Measurements from ENCODE around the gene BUB3. TPM values are rescaled to one million over a fixed set of nuclear protein-coding genes. Genes with fewer than 3 reads are reported as not detected.
A peak's percentile ranks its signal among the peaks of the same experiment; 100 is the strongest.

BUB3 gene
- polyA plus RNA-seq (2013): 65.8 and 67.5 TPM in 2 replicates

GRCh38 chr10:123154092-123154710 lies at the start of gene BUB3:
TSS of gene BUB3 (plus strand) at chr10:123154402. CDS start at chr10:123154918, 516 bp downstream.
- peaks cover 7% of the 10 kb centered on the region for H3K79me1 ChIP-seq (ENCODE audit: low read length)
- peaks cover 24% of the 10 kb centered on the region for H3K27me3 ChIP-seq (ENCODE audit: insufficient read depth, low read length)

GRCh38 chr10:123109466-123109865 lies 44.7 kb upstream of the BUB3 start:
- no peak overlapping the region for H2AK5ac ChIP-seq (ENCODE audit: low read length)
- no CpG with 5 or more reads among the region's 7 CpGs for WGBS (ENCODE audit: extremely low coverage, insufficient coverage, insufficient read length)
- no peaks in the 10 kb centered on the region for H3K4me1 ChIP-seq (ENCODE audit: control insufficient read depth in 1 of 2, insufficient read depth in 2 of 2, low read length in 2 of 2)
- no peak overlapping the region for H3K23ac ChIP-seq (ENCODE audit: low read length)
- H4K12ac ChIP-seq (ENCODE audit: low read depth, low read length): no peak overlapping the region
- no peak overlapping the region for H3K14ac ChIP-seq (ENCODE audit: low read length)
- H2BK5ac ChIP-seq (ENCODE audit: low read depth, low read length, poor library complexity): no peak overlapping the region
- H3K18ac ChIP-seq (ENCODE audit: low read length): no peak overlapping the region
- H3K79me1 ChIP-seq (ENCODE audit: low read length): no peaks in the 10 kb centered on the region
- no peak overlapping the region for H3K4ac ChIP-seq (ENCODE audit: low read depth, low read length)
- H2BK12ac ChIP-seq (ENCODE audit: low read length): no peak overlapping the region
- no peak overlapping the region for H2AFZ ChIP-seq (ENCODE audit: insufficient read depth, low read length, poor library complexity)
- no peak overlapping the region for H4K8ac ChIP-seq (ENCODE audit: low read depth, low read length)
- no peak overlapping the region for H4K91ac ChIP-seq (ENCODE audit: low read depth, low read length)
- no peaks in the 10 kb centered on the region for H3K79me2 ChIP-seq (ENCODE audit: control insufficient read depth, insufficient read depth, low read length, poor library complexity)
- no peak overlapping the region for H3K9ac ChIP-seq (ENCODE audit: low read length)
- peaks cover 3% of the 10 kb centered on the region for H3K9me3 ChIP-seq (ENCODE audit: insufficient read depth, low read depth, low read length)
- no peak overlapping the region for H3K4me3 ChIP-seq (ENCODE audit: low read depth, low read length)
- no peaks in the 10 kb centered on the region for H3K27me3 ChIP-seq (ENCODE audit: insufficient read depth, low read length)
- H3K27ac ChIP-seq (ENCODE audit: low read depth, low read length): no peak overlapping the region
- H3K36me3 ChIP-seq (ENCODE audit: control insufficient read depth in 1 of 2, insufficient read depth in 2 of 2, low read length in 2 of 2): no peaks in the 10 kb centered on the region
- no peak overlapping the region for H3K4me2 ChIP-seq (ENCODE audit: low read length)
- H2BK120ac ChIP-seq (ENCODE audit: insufficient read depth, low read length, poor library complexity): no peak overlapping the region
- DNase-seq: peak; percentile 25 to 26

More at GRCh38 chr10:123154092-123154710, at the start of gene BUB3:
- H3K4me3 ChIP-seq (ENCODE audit: low read depth, low read length): peak within 1 kb of the TSS; percentile 92
- peaks cover 4 to 8% of the 10 kb centered on the region in 2 experiments for H3K36me3 ChIP-seq (ENCODE audit: control insufficient read depth in 1 of 2, insufficient read depth in 2 of 2, low read length in 2 of 2)
- no peak within 1 kb of the TSS for H2BK12ac ChIP-seq (ENCODE audit: low read length)
- WGBS (ENCODE audit: extremely low coverage, insufficient coverage, insufficient read length): no CpG with 5 or more reads among the region's 50 CpGs
- H3K4ac ChIP-seq (ENCODE audit: low read depth, low read length): peak within 1 kb of the TSS; percentile 87
- peak within 1 kb of the TSS; percentile 87 for H4K91ac ChIP-seq (ENCODE audit: low read depth, low read length)
- peaks cover 9% of the 10 kb centered on the region in 2 experiments for H3K4me1 ChIP-seq (ENCODE audit: control insufficient read depth in 1 of 2, insufficient read depth in 2 of 2, low read length in 2 of 2)
- peak within 1 kb of the TSS; percentile 87 for H3K9ac ChIP-seq (ENCODE audit: low read length)
- H3K14ac ChIP-seq (ENCODE audit: low read length): peak within 1 kb of the TSS; percentile 73
- H3K9me3 ChIP-seq (ENCODE audit: insufficient read depth, low read depth, low read length): peaks cover 1% of the 10 kb centered on the region
- H4K12ac ChIP-seq (ENCODE audit: low read depth, low read length): peak within 1 kb of the TSS; percentile 59
- no peak within 1 kb of the TSS for H3K23ac ChIP-seq (ENCODE audit: low read length)
- peak within 1 kb of the TSS; percentile 21 for H2AK5ac ChIP-seq (ENCODE audit: low read length)
- H2AFZ ChIP-seq (ENCODE audit: insufficient read depth, low read length, poor library complexity): peak within 1 kb of the TSS; percentile 90
- peak; percentile 100 for DNase-seq
- H3K79me2 ChIP-seq (ENCODE audit: control insufficient read depth, insufficient read depth, low read length, poor library complexity): peaks cover 8% of the 10 kb centered on the region
- peak within 1 kb of the TSS; percentile 79 for H2BK5ac ChIP-seq (ENCODE audit: low read depth, low read length, poor library complexity)
- peak within 1 kb of the TSS; percentile 74 for H3K4me2 ChIP-seq (ENCODE audit: low read length)
- peak within 1 kb of the TSS; percentile 92 for H4K8ac ChIP-seq (ENCODE audit: low read depth, low read length)
- peak within 1 kb of the TSS; percentile 39 for H3K27ac ChIP-seq (ENCODE audit: low read depth, low read length)
- H3K18ac ChIP-seq (ENCODE audit: low read length): peak within 1 kb of the TSS; percentile 86
- peak within 1 kb of the TSS; percentile 50 for H2BK120ac ChIP-seq (ENCODE audit: insufficient read depth, low read length, poor library complexity)

- H3K9ac ChIP-seq (ENCODE audit: low read length): no peak overlapping the region
- H3K4me3 ChIP-seq (ENCODE audit: low read depth, low read length): no peak overlapping the region
- H2BK12ac ChIP-seq (ENCODE audit: low read length): no peak overlapping the region
- H3K79me1 ChIP-seq (ENCODE audit: low read length): no peaks in the 10 kb centered on the region
- H3K14ac ChIP-seq (ENCODE audit: low read length): no peak overlapping the region
- no peak overlapping the region for H4K8ac ChIP-seq (ENCODE audit: low read depth, low read length)
- H3K27ac ChIP-seq (ENCODE audit: low read depth, low read length): no peak overlapping the region
- no peak overlapping the region for H4K12ac ChIP-seq (ENCODE audit: low read depth, low read length)
- H3K27me3 ChIP-seq (ENCODE audit: insufficient read depth, low read length): no peaks in the 10 kb centered on the region
- H2AFZ ChIP-seq (ENCODE audit: insufficient read depth, low read length, poor library complexity): no peak overlapping the region
- H3K18ac ChIP-seq (ENCODE audit: low read length): no peak overlapping the region
- no peak overlapping the region for H4K91ac ChIP-seq (ENCODE audit: low read depth, low read length)
- H2BK5ac ChIP-seq (ENCODE audit: low read depth, low read length, poor library complexity): no peak overlapping the region
- WGBS (ENCODE audit: extremely low coverage, insufficient coverage, insufficient read length): no CpG with 5 or more reads among the region's 26 CpGs
- no peak overlapping the region for H2BK120ac ChIP-seq (ENCODE audit: insufficient read depth, low read length, poor library complexity)
- no peaks in the 10 kb centered on the region for H3K9me3 ChIP-seq (ENCODE audit: insufficient read depth, low read depth, low read length)
- H3K4me2 ChIP-seq (ENCODE audit: low read length): no peak overlapping the region
- H2AK5ac ChIP-seq (ENCODE audit: low read length): no peak overlapping the region
- no peaks in the 10 kb centered on the region for H3K36me3 ChIP-seq (ENCODE audit: control insufficient read depth in 1 of 2, insufficient read depth in 2 of 2, low read length in 2 of 2)
- H3K23ac ChIP-seq (ENCODE audit: low read length): no peak overlapping the region
- no peak overlapping the region for H3K4ac ChIP-seq (ENCODE audit: low read depth, low read length)
- no peak for DNase-seq
- H3K79me2 ChIP-seq (ENCODE audit: control insufficient read depth, insufficient read depth, low read length, poor library complexity): no peaks in the 10 kb centered on the region
- H3K4me1 ChIP-seq (ENCODE audit: control insufficient read depth in 1 of 2, insufficient read depth in 2 of 2, low read length in 2 of 2): no peaks in the 10 kb centered on the region
Observed at GRCh38 chr10:123117644-123118417, 36.4 kb upstream of the BUB3 start.

- Histone ChIP-seq H3K79me2 (ENCODE audit: control insufficient read depth, insufficient read depth, low read length, poor library complexity) (no peaks in the 10 kb centered on the region), H3K4ac (ENCODE audit: low read depth, low read length) (no peak overlapping the region), H4K12ac (ENCODE audit: low read depth, low read length) (no peak overlapping the region), H3K4me3 (ENCODE audit: low read depth, low read length) (no peak overlapping the region), H3K18ac (ENCODE audit: low read length) (no peak overlapping the region), H3K23ac (ENCODE audit: low read length) (no peak overlapping the region), H3K4me2 (ENCODE audit: low read length) (no peak overlapping the region), H3K9ac (ENCODE audit: low read length) (no peak overlapping the region), H4K91ac (ENCODE audit: low read depth, low read length) (no peak overlapping the region), H3K27ac (ENCODE audit: low read depth, low read length) (no peak overlapping the region), H3K36me3 (ENCODE audit: control insufficient read depth in 1 of 2, insufficient read depth in 2 of 2, low read length in 2 of 2) (no peaks in the 10 kb centered on the region), H2AK5ac (ENCODE audit: low read length) (no peak overlapping the region), H3K9me3 (ENCODE audit: insufficient read depth, low read depth, low read length) (no peaks in the 10 kb centered on the region), H2BK5ac (ENCODE audit: low read depth, low read length, poor library complexity) (no peak overlapping the region), H4K8ac (ENCODE audit: low read depth, low read length) (no peak overlapping the region), H3K79me1 (ENCODE audit: low read length) (no peaks in the 10 kb centered on the region), H2BK120ac (ENCODE audit: insufficient read depth, low read length, poor library complexity) (no peak overlapping the region), H3K4me1 (ENCODE audit: control insufficient read depth in 1 of 2, insufficient read depth in 2 of 2, low read length in 2 of 2) (no peaks in the 10 kb centered on the region), H3K14ac (ENCODE audit: low read length) (no peak overlapping the region), H2BK12ac (ENCODE audit: low read length) (no peak overlapping the region), H2AFZ (ENCODE audit: insufficient read depth, low read length, poor library complexity) (no peak overlapping the region), H3K27me3 (ENCODE audit: insufficient read depth, low read length) (no peaks in the 10 kb centered on the region)
- no CpG with 5 or more reads among the region's 8 CpGs for WGBS (ENCODE audit: extremely low coverage, insufficient coverage, insufficient read length)
- DNase-seq: no peak
Observed at GRCh38 chr10:123119081-123119480, 35.1 kb upstream of the BUB3 start.

Measured in trophoblast cell (in vitro differentiated cells and primary cell).